ENCODE results near the gene SLC26A11.
"Not testable (repeated sequence)": the region's sequence is repeated elsewhere in the genome, so short reads cannot be mapped to it uniquely, and the experiment has no call there.

The SLC26A11 gene

GRCh38 chr17:80263253-80264204 lies 43.3 kb downstream of the SLC26A11 start:
- peak; percentile 39 for FAIRE-seq

DNA sequence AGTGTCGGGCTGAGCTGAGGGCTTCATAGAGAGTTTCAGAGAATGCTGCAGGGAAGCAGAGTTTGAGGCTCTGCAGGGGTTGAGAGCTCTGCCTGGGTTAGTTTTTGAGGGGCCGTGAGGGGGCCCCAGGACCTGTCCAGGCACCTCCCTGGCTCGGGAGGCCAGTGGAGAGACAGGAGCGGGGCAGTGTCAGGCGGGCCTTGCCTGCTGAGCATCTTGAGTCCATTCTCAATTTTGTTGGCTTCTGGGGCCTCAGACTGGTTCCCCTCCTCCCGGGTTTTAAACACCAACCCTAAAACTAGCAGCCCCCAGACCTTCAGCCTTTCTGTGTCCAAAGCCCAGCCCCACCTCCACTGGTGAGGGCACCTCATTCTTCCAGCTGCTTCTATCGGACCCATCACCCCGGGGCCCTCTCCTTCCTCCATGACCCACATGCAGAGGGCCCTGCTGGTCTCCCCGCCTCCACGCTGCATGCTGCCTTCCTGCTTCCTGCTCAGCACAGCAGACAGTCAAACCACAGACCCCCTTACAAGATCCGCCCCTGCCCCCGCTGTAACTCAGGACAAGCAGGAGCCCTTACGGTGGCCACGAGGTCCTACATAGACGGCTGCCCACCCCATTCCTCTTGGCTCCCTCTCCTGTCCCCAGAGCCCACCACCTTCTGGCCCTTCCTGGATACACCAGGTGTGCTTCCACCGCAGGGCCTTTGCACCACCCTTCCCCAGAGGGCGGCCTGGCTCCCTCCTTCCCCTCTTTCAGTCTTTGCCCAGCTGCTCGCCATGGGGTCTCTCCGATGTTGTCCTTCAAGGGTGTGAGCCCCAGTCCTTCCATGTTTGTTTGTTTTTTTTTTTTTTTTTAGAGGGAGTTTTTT lies 44.2 kb downstream of the SLC26A11 start:
- no peak for FAIRE-seq

DNA sequence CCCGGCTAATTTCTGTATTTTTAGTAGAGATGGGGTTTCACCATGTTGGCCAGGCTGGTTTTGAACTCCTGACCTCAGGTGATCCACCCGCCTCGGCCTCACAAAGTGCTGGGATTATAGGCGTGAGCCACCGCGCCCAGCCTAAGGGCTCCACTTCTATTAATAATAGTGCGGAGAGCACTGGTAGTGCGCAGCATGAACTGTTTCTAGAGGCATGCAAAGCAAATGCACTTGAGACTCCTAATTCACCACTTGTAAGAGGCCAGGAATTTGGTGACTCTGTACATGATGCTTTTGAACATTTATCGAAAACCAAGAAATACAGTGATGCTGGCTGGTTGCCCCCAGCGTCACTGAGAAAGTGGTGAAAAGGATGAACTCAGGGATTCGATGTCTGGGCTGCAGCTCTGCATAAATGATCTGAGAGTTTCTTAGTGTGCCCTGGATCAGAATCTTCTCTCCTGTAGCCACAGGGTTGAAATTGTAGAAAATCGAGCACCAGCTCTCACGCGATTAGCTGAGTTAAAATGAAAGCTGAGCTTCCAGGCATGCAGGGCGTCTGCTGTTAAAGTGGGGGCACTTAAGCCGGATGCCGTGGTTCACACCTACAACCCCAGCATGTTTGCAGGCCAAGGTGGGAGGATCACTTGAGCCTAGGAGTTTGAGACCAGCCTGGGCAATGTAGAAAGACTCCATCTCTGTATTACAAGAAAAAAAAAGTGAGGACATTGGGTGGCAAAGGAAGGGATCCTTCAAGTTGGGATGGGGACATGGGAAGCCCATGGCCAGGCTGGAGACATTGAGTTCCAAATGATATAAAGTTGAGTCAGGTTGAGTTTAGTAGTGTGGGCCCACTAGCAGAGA lies 45.2 kb downstream of the SLC26A11 start:
- FAIRE-seq: no peak

DNA sequence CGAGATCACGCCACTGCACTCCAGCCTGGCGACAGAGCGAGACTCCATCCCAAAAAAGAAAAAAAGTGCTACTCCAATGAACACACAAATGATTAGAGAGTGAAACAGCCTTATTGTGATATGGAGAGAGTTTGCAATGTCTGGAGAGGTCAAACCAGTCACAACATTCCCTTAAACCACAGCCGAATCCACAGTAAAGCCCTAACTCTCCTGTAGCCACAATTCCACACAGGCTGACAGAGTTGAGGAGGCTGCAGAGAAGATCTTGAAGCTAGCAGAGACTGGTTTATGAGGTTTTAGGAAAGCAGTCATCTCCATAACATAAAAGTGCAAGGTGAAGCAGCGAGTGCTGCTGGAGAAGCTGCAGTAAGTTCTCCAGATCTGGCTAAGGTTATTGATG lies 47.2 kb downstream of the SLC26A11 start:
- FAIRE-seq: no peak

DNA sequence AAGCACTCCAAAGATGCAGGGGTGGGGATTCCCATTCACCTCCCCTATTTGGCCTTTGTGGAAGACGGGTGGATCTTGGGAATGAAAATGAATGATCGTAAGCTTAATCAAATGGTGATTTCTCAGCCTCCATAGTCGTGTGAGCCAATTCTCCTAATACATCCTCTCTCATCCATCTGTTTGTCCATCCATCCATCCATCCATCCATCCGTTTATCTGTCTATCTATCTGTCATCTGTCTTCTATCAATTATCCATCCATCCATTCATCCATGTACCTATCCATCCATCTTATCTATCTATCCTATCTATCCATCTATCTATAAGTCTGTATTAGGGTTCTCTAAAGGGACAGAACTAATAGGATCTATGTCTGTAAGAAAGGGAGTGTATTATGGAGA lies 48.2 kb downstream of the SLC26A11 start:
- FAIRE-seq: no peak

DNA sequence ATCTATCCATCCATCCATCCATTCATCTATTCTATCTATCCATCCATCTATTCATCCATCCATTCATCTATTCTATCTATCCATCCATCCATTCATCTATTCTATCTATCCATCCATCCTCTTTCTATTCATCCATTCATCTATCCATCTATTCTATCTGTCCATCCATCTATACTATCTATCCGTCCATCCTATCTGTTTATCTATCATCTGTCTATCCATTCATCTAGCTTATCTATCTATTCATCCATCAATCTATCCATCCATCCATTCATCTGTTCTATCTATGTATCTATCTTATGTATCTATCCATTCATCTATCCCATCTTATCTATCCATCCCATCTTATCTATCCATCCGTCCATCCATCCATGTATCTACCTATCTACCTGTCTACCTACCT lies 49.2 kb downstream of the SLC26A11 start:
- no peak for FAIRE-seq

- FAIRE-seq: no peak
Observed at GRCh38 chr17:80270104-80270503, 49.9 kb downstream of the SLC26A11 start.

- no peak for FAIRE-seq
Observed at GRCh38 chr17:80270836-80271235, 50.6 kb downstream of the SLC26A11 start.

DNA sequence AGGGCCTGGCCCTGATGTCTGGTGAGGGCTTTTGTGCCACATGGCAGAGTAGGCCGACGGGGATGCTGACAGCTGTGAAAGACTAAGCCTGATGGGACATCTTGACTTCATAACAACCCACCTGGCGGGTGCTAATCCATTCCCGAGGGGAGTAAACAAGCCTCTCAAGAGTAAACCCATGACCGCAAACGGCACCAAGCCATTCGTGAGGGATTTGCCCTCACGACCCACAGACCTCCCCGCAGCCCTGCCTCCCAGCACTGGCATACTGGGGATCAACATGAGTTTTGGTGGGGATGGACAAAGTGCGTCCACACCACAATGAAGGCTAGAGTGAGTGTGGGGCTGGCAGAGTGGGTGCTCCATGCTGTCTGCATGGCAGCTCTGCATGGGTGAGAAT lies 52.1 kb downstream of the SLC26A11 start:
- no peak for FAIRE-seq

- no peak for FAIRE-seq
Observed at GRCh38 chr17:80274331-80274730, 54.1 kb downstream of the SLC26A11 start.

GRCh38 chr17:80274871-80275449 lies 54.7 kb downstream of the SLC26A11 start:
- no peak for FAIRE-seq

DNA sequence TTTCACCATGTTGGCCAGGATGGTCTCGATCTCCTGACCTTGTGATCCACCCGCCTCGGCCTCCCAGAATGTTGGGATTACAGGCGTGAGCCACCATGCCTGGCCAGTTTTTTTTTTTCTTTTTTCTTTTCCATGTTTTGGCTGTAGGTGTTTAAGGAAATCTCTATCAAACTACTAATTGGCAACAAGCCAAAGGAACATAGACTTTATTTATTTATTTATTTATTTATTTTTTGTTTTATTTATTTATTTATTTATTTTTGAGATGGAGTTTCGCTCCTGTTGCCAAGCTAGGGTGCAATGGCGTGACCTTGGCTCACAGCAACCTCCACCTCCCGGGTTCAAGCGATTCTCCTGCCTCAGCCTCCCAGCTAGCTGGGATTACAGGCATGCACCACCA lies 55.6 kb downstream of the SLC26A11 start:
- not testable (repeated sequence) for FAIRE-seq

DNA sequence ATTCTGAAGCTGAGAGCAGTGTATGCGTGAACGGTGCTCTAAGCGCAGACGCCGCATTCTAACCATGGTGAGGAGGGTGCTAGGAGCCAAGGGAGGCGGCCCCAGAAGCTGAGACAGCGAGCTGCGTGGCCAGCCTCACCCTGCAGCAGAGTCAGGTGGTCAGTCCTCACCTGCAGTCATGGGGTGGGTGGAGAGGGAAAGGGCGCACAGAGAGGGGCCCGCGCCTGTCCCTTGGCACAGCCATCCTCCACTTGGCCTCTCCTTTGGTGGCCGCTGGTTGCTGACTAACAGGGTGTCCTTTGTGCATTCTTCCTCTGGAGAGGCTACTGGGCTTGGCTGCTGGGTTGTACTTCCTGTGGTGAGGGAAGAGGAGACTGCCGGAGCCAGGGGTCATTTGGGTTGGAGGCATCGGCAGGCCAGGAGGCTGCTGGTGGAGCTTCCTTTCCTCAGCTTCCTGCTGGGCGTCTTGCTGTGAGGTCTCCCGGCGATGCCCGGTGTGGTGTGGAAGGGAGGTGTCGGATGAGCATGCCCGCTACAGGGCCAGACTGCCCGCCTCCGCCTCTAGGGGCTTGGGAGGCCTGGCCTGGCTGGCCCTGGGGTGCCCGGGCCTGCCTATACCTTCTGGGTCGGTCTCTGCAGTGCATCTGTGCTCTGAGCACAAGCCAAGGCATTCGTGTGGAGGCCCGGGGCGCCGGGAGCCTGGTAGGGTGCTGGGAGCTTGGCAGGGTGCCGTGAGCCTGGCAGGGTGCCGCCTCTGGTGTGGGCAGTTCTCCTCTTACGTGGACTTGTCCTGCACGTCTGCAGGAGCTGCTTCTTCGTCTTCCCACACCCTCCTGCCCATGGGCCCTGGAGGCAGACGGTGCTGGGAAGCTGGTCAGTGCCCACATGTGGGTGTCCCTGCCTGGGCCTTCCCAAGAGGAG lies 57.8 kb downstream of the SLC26A11 start:
- no peak for FAIRE-seq

GRCh38 chr17:80279895-80280294 lies 59.7 kb downstream of the SLC26A11 start:
- no peak for FAIRE-seq

- FAIRE-seq: no peak
Observed at GRCh38 chr17:80281516-80281915, 61.3 kb downstream of the SLC26A11 start.

- no peak for FAIRE-seq
Observed at GRCh38 chr17:80283116-80283852, 63.1 kb downstream of the SLC26A11 start.

GRCh38 chr17:80284631-80285030 lies 64.4 kb downstream of the SLC26A11 start:
- FAIRE-seq: no peak

- FAIRE-seq: no peak
Observed at GRCh38 chr17:80285237-80285920, 65.2 kb downstream of the SLC26A11 start.

DNA sequence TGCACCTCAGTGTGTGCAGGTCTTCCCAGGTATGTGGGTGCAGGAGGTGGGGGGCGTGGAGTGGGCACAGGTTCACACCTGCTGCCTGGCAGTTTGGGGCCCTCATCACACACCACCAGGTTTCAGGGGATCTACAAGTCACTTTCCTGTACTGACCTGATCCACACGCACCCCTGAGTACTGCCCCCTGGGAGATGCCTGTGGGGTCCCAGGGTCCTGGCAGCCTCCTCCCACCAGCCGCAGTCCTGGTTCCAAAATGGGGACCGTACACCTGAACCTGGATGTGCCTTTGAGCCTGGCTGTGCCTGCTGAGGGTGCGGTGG lies 66.4 kb downstream of the SLC26A11 start:
- FAIRE-seq: no peak

DNA sequence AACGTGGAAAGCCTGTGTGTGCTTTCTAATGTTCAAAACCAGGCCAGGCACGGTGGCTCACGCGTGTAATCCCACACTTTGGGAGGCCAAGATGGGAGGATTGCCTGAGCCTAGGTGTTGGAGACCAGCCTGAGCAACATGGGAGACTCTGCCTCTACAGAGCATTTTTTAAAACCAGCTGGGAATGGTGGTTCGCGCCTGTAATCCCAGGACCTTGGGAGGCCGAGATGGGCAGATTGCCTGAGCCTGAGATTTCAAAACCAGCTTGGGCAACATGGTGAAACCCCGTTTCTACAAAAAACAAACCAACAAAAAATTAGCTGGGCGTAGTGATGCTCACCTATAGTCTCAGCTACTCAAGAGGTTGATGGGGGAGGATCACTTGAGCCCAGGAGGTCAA lies 66.8 kb downstream of the SLC26A11 start:
- no peak for FAIRE-seq

Data from A204.1 (cell line).